Measurements from ENCODE around the gene FAM98C.

GRCh38 chr19:38375748-38376147, 27.1 kb upstream of the FAM98C start:
- no peak for TF ChIP-seq CTCF (IDR thresholded peaks at IDR 0.05)
- no peak for TF ChIP-seq POLR2A (IDR thresholded peaks at IDR 0.05)
- peak; percentile 83 for TF ChIP-seq POLR2AphosphoS5 (IDR thresholded peaks at IDR 0.05)

All from prostate gland (tissue), 2 donors.